WERI-Rb-1 (cell line): ENCODE data around the gene EYA4.

Experiments
- DNase-seq: peaks from one replicate; pipeline ENCODE4 v3.0.0-alpha.2; 2020
- H3K27ac ChIP-seq: fragments of 250-450 bp; sonication (Bioruptor Pico); 2 replicates; pipeline ENCODE4 v1.5.1; 2020; ENCODE audit warnings: mild to moderate bottlenecking, moderate library complexity
- H3K27me3 ChIP-seq: fragments of 250-450 bp; sonication (Bioruptor Pico); 2 replicates; pipeline ENCODE4 v1.5.1; 2021; ENCODE audit warnings: mild to moderate bottlenecking, low read depth, moderate library complexity; ENCODE audit not compliant: insufficient read depth, severe bottlenecking
- H3K36me3 ChIP-seq: fragments of 250-450 bp; sonication (Bioruptor Pico); 2 replicates; pipeline ENCODE4 v1.5.1; 2020; ENCODE audit warnings: mild to moderate bottlenecking, moderate library complexity
- H3K4me3 ChIP-seq: 2 replicates; pipeline ENCODE4 v1.5.1; 2011; ENCODE audit warnings: low read depth, mild to moderate bottlenecking, control low read depth, low read length
- H3K9me3 ChIP-seq: fragments of 250-450 bp; sonication (Bioruptor Pico); 2 replicates; pipeline ENCODE4 v1.5.1; 2021; ENCODE audit warnings: mild to moderate bottlenecking, moderate library complexity; ENCODE audit not compliant: severe bottlenecking
- CTCF ChIP-seq: IDR thresholded peaks from 2 replicates; pipeline ENCODE4 v1.5.1; 2011; ENCODE audit warnings: low read depth, mild to moderate bottlenecking, control low read depth, inconsistent platforms, low read length

EYA4 gene

GRCh38 chr6:133447924-133448323 lies 206.8 kb downstream of the EYA4 start:
- no peak for TF ChIP-seq CTCF
- peaks cover 16% of the 10 kb centered on the region for H3K27me3 ChIP-seq
- DNase-seq = no peak
- no peak overlapping the region for H3K27ac ChIP-seq
- no peaks in the 10 kb centered on the region for H3K36me3 ChIP-seq
- H3K9me3 ChIP-seq = no peaks in the 10 kb centered on the region
- no peak overlapping the region for H3K4me3 ChIP-seq

- TF ChIP-seq CTCF = no peak
Observed at GRCh38 chr6:133456439-133456838, 215.3 kb downstream of the EYA4 start.

GRCh38 chr6:133456944-133457343 lies 215.8 kb downstream of the EYA4 start:
- no peak overlapping the region for H3K4me3 ChIP-seq
- H3K27ac ChIP-seq = no peak overlapping the region
- H3K9me3 ChIP-seq = no peaks in the 10 kb centered on the region
- no peak for DNase-seq
- H3K36me3 ChIP-seq = no peaks in the 10 kb centered on the region
- H3K27me3 ChIP-seq = peaks cover 13% of the 10 kb centered on the region
- no peak for TF ChIP-seq CTCF

More at GRCh38 chr6:133456439-133456838, 215.3 kb downstream of the EYA4 start:
- Histone ChIP-seq H3K27me3 (peaks cover 13% of the 10 kb centered on the region), H3K36me3 (no peaks in the 10 kb centered on the region), H3K27ac (no peak overlapping the region), H3K9me3 (no peaks in the 10 kb centered on the region), H3K4me3 (no peak overlapping the region)
- DNase-seq = no peak

DNA sequence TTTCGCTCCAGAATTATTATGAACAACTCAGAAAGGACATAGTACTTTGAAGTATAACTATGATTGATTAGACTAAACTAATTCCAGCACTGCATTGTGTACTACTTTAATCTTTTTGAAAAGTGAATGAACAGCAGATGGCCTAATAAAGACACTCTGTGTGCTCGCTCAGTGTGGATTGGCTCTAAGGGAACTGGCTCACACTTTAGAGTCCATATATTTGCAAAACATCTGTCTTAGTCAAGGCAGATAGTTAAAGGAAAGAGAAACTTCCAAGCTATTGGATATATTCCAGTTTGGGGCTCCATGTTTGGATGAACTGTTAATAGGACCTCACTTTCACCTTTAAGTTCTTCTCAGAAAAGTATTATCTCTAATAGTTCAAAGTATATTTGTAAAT lies 218.9 kb downstream of the EYA4 start:
- no peaks in the 10 kb centered on the region for H3K9me3 ChIP-seq
- no peak overlapping the region for H3K4me3 ChIP-seq
- H3K36me3 ChIP-seq = no peaks in the 10 kb centered on the region
- H3K27ac ChIP-seq = no peak overlapping the region
- no peak for DNase-seq
- no peak for TF ChIP-seq CTCF
- peaks cover 4% of the 10 kb centered on the region for H3K27me3 ChIP-seq

- Histone ChIP-seq H3K4me3 (no peak overlapping the region), H3K36me3 (no peaks in the 10 kb centered on the region), H3K9me3 (no peaks in the 10 kb centered on the region), H3K27ac (no peak overlapping the region), H3K27me3 (peaks cover 8% of the 10 kb centered on the region)
- no peak for DNase-seq
- no peak for TF ChIP-seq CTCF
Observed at GRCh38 chr6:133463790-133464189, 222.6 kb downstream of the EYA4 start.

- peaks cover 8% of the 10 kb centered on the region for H3K27me3 ChIP-seq
- H3K36me3 ChIP-seq = no peaks in the 10 kb centered on the region
- no peak for TF ChIP-seq CTCF
- no peak overlapping the region for H3K27ac ChIP-seq
- no peak overlapping the region for H3K4me3 ChIP-seq
- H3K9me3 ChIP-seq = no peaks in the 10 kb centered on the region
- DNase-seq = no peak
Observed at GRCh38 chr6:133466680-133467079, 225.5 kb downstream of the EYA4 start.
